OCI-LY3 (cell line): ENCODE results near the gene EBI3.

Experiments
- CTCF ChIP-seq: fragments of 200-600, 300-600 bp; sonication (generic); IDR thresholded peaks from 2 replicates; pipeline ENCODE4 v1.5.1; 2014; ENCODE audit warnings: antibody characterized with exemption, low read length, low read depth
- EZH2phosphoT487 ChIP-seq: fragments of 200-600 bp; shearing (Covaris generic); IDR thresholded peaks from 2 replicates; pipeline ENCODE4 v1.6.1; 2018; ENCODE audit warnings: antibody characterized with exemption, mixed run types, low read depth

DNA sequence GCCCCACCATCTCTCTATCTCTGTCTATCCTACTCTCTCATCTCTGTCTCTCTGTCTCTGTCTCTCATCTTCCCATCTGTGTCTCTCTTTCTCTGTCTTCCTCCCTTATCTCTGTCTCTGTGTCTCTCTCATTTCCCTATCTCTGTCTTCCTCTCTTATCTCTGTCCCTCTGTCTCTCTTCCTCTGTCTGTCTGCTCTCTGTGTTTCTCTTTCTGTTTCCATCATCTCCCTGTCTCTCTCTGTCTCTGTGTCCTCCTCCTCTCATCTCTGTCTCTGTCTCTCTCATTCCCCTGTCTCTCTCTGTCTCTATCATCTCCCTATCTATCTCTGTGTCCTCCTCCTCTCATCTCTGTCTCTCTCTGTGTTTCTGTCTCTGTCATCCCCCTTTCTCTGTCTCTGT lies 1.6 kb upstream of the EBI3 start:
- TF ChIP-seq CTCF (no peak), EZH2phosphoT487 (no peak)
